K562 (cell line): Measurements from ENCODE around the gene BRMS1. TPM values are rescaled to one million over a fixed set of nuclear protein-coding genes. Genes with fewer than 3 reads are reported as not detected.

ENCODE experiments used
- CBX5 ChIP-seq: IDR thresholded peaks from 2 replicates; pipeline ENCODE4 v1.6.1; 2014; ENCODE audit warnings: low read depth, borderline replicate concordance
- FOXA1 ChIP-seq: fragments of 450-650 bp; IDR thresholded peaks from 2 replicates; pipeline ENCODE4 v1.6.1; 2016; ENCODE audit warnings: mild to moderate bottlenecking, borderline replicate concordance
- KDM5B ChIP-seq: fragments of 200-600 bp; sonication (generic); IDR thresholded peaks from 2 replicates; pipeline ENCODE4 v1.6.1; 2012; ENCODE audit warnings: low read depth, mild to moderate bottlenecking, moderate library complexity, low read length, control low read depth, inconsistent platforms; ENCODE audit not compliant: insufficient replicate concordance
- KLF10 ChIP-seq: fragments of 250-450 bp; sonication (Bioruptor Pico); IDR thresholded peaks from 2 replicates; pipeline ENCODE4 v1.6.1; 2021; ENCODE audit warnings: matching md5 sums
- RBM25 ChIP-seq: fragments of 200-400 bp; formaldehyde crosslinking; IDR thresholded peaks from 2 replicates; pipeline ENCODE4 v1.6.1; 2018; ENCODE audit warnings: low read length, low read depth, moderate library complexity; ENCODE audit not compliant: severe bottlenecking
- TCF3 ChIP-seq: sonication (generic); formaldehyde crosslinking; IDR thresholded peaks from 2 replicates; pipeline ENCODE4 v1.4.0; 2020; ENCODE audit warnings: mild to moderate bottlenecking, missing genetic modification reagents
- THAP7 ChIP-seq: fragments of 250-450 bp; sonication (Bioruptor Pico); IDR thresholded peaks from 2 replicates; pipeline ENCODE4 v1.5.0; 2021
- ZFPM2 ChIP-seq: fragments of 250-450 bp; sonication (Bioruptor Pico); IDR thresholded peaks from 2 replicates; pipeline ENCODE4 v1.5.1; 2022; ENCODE audit warnings: mild to moderate bottlenecking
- polyA plus RNA-seq, 8 experiments: library from polyadenylated mRNA; depleted of rRNA in 4 of 8; stranded (reverse) in 5 of 8; unstranded in 3 of 8; fragments of >200 nt; fragmentation: Nextera tagmentation in 2 of 8; fragmentation: Illumina TruSeq in 1 of 8; extraction: Ambion mirVana in 2 of 8; extraction: Trizol in 1 of 8; gene quantifications; 2 replicates each; pipeline versions ENCODE4 v1.2.1 to v1.2.3, GENCODE V29; 2011 to 2014; ENCODE audit warnings: inconsistent platforms in 1 of 8, missing spikeins in 1 of 8
- total RNA-seq, 7 experiments: library from RNA; depleted of rRNA in 6 of 7; stranded (reverse); fragments of >200 nt in 6 of 7; fragmentation: Illumina TruSeq in 2 of 7; extraction: Trizol in 2 of 7; gene quantifications; 2 replicates each; pipeline versions ENCODE4 v1.2.1 to v1.2.3, GENCODE V29; 2011 to 2021; ENCODE audit warnings: low replicate concordance in 1 of 7
- TF ChIP-seq, protein P1 (sequence below): fragments of 450-650 bp; IDR thresholded peaks from 2 replicates; pipeline ENCODE4 v1.7.0; 2016; ENCODE audit warnings: borderline replicate concordance
- TF ChIP-seq, protein P2 (sequence below): IDR thresholded peaks from 2 replicates; pipeline ENCODE4 v1.6.1; 2016; ENCODE audit warnings: missing genetic modification characterization, missing compliant biosample characterization

The BRMS1 gene
- total and polyA plus RNA-seq, 9 of the 15 experiments (the other 6 are each of a cell fraction or from before 2014, with no cell fraction given), result 2.2 to 78.8 (median 33.4) TPM

- TF ChIP-seq, protein P1, sequence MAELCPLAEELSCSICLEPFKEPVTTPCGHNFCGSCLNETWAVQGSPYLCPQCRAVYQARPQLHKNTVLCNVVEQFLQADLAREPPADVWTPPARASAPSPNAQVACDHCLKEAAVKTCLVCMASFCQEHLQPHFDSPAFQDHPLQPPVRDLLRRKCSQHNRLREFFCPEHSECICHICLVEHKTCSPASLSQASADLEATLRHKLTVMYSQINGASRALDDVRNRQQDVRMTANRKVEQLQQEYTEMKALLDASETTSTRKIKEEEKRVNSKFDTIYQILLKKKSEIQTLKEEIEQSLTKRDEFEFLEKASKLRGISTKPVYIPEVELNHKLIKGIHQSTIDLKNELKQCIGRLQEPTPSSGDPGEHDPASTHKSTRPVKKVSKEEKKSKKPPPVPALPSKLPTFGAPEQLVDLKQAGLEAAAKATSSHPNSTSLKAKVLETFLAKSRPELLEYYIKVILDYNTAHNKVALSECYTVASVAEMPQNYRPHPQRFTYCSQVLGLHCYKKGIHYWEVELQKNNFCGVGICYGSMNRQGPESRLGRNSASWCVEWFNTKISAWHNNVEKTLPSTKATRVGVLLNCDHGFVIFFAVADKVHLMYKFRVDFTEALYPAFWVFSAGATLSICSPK, result no peak
- TF ChIP-seq THAP7 (CRISPR knock-in tag) (no peak), TCF3 (CRISPR knock-in tag) (no peak), RBM25 (peak; percentile 12), KLF10 (CRISPR knock-in tag) (no peak), KDM5B (peak; percentile 44), FOXA1 (no peak), ZFPM2 (CRISPR knock-in tag) (no peak), CBX5 (no peak)
- TF ChIP-seq, protein P2, sequence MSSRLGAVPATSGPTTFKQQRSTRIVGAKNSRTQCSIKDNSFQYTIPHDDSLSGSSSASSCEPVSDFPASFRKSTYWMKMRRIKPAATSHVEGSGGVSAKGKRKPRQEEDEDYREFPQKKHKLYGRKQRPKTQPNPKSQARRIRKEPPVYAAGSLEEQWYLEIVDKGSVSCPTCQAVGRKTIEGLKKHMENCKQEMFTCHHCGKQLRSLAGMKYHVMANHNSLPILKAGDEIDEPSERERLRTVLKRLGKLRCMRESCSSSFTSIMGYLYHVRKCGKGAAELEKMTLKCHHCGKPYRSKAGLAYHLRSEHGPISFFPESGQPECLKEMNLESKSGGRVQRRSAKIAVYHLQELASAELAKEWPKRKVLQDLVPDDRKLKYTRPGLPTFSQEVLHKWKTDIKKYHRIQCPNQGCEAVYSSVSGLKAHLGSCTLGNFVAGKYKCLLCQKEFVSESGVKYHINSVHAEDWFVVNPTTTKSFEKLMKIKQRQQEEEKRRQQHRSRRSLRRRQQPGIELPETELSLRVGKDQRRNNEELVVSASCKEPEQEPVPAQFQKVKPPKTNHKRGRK (tag), result no peak
These were observed 14.8 kb upstream of the BRMS1 start (continued) for GRCh38 chr11:66359662-66360087.
